WTC11 (cell line): ENCODE data around the gene NCL.

Source experiments
- CTCF ChIP-seq: fragments of 200-600 bp; IDR thresholded peaks from 2 replicates; pipeline ENCODE4 v1.8.0; 2022; ENCODE audit warnings: antibody characterized with exemption
- FOXP1 ChIP-seq: sonication (generic); formaldehyde crosslinking; IDR thresholded peaks from 2 replicates; pipeline ENCODE4 v1.8.0; 2022; ENCODE audit warnings: missing genetic modification reagents, mild to moderate bottlenecking, moderate library complexity, borderline replicate concordance
- FOXP4 ChIP-seq: sonication (generic); formaldehyde crosslinking; IDR thresholded peaks from 2 replicates; pipeline ENCODE4 v1.8.0; 2022; ENCODE audit warnings: mild to moderate bottlenecking, missing genetic modification reagents
- IRF1 ChIP-seq: sonication (generic); formaldehyde crosslinking; IDR thresholded peaks from 2 replicates; pipeline ENCODE4 v1.8.0; 2023; ENCODE audit warnings: missing genetic modification reagents
- MAX ChIP-seq: sonication (generic); formaldehyde crosslinking; IDR thresholded peaks from 2 replicates; pipeline ENCODE4 v1.8.0; 2022; ENCODE audit warnings: mild to moderate bottlenecking, missing genetic modification reagents
- TP53 ChIP-seq: sonication (generic); formaldehyde crosslinking; IDR thresholded peaks from 2 replicates; pipeline ENCODE4 v1.8.1; 2023; ENCODE audit warnings: mild to moderate bottlenecking, missing genetic modification reagents
- ZNF121 ChIP-seq: sonication (generic); formaldehyde crosslinking; IDR thresholded peaks from 2 replicates; pipeline ENCODE4 v1.8.0; 2023; ENCODE audit warnings: missing genetic modification reagents
- ZNF263 ChIP-seq: sonication (generic); formaldehyde crosslinking; IDR thresholded peaks from 2 replicates; pipeline ENCODE4 v1.8.1; 2022; ENCODE audit warnings: low read depth, mild to moderate bottlenecking, moderate library complexity, missing genetic modification reagents

GRCh38 chr2:231512222-231512621 lies 47.9 kb upstream of the NCL start:
- TF ChIP-seq TP53 (CRISPR knock-in tag) (no peak), CTCF (no peak), FOXP1 (CRISPR knock-in tag) (no peak), ZNF121 (CRISPR knock-in tag) (no peak), ZNF263 (CRISPR knock-in tag) (no peak), MAX (CRISPR knock-in tag) (no peak), FOXP4 (CRISPR knock-in tag) (no peak), IRF1 (CRISPR knock-in tag) (no peak)
